ENCODE data around the gene RPTOR.

GRCh38 chr17:80691784-80692183 lies 147.1 kb downstream of the RPTOR start:
- TF ChIP-seq POLR2A (IDR thresholded peaks at IDR 0.05; ENCODE audit: low read length): no peak
- TF ChIP-seq GATA1 (IDR thresholded peaks at IDR 0.05; ENCODE audit: low read depth, low read length): no peak

Measured in erythroblast (primary cell).